H9 (cell line): ENCODE measurements around the gene DNM2. TPM values are rescaled to one million over a fixed set of nuclear protein-coding genes. Genes with fewer than 3 reads are reported as not detected.
A peak's percentile ranks its signal among the peaks of the same experiment; 100 is the strongest.

ENCODE experiments used
- DNase-seq: peaks from one replicate; pipeline ENCODE4 v3.0.0-alpha.2; 2017
- H2AFZ ChIP-seq: one replicate; pipeline ENCODE4 v1.6.1; 2013; ENCODE audit warnings: mild to moderate bottlenecking, low read length, control low read depth, moderate library complexity
- H2AK5ac ChIP-seq: 2 replicates; pipeline ENCODE4 v1.6.1; 2013; ENCODE audit warnings: low read length, control low read depth, mixed read lengths; ENCODE audit not compliant: insufficient read length
- H2BK120ac ChIP-seq: one replicate; pipeline ENCODE4 v1.6.1; 2013; ENCODE audit warnings: low read depth, mild to moderate bottlenecking, low read length, control low read depth, inconsistent platforms; ENCODE audit not compliant: poor library complexity, severe bottlenecking
- H2BK12ac ChIP-seq: 2 replicates; pipeline ENCODE4 v1.6.1; 2013; ENCODE audit warnings: low read length, control low read depth, mixed read lengths, low read depth; ENCODE audit not compliant: insufficient read length
- H2BK15ac ChIP-seq: 2 replicates; pipeline ENCODE4 v1.6.1; 2013; ENCODE audit warnings: low read depth, low read length, control low read depth
- H2BK20ac ChIP-seq: one replicate; pipeline ENCODE4 v1.6.1; 2013; ENCODE audit warnings: low read depth, mild to moderate bottlenecking, low read length, control low read depth, inconsistent platforms; ENCODE audit not compliant: poor library complexity, severe bottlenecking
- H2BK5ac ChIP-seq: 2 replicates; pipeline ENCODE4 v1.6.1; 2013; ENCODE audit warnings: low read length, control low read depth, mixed read lengths; ENCODE audit not compliant: insufficient read length
- H3K14ac ChIP-seq: 2 replicates; pipeline ENCODE4 v1.6.1; 2013; ENCODE audit warnings: low read length, control low read depth; ENCODE audit not compliant: insufficient read depth
- H3K18ac ChIP-seq: 2 replicates; pipeline ENCODE4 v1.6.1; 2013; ENCODE audit warnings: low read depth, mild to moderate bottlenecking, mixed read lengths, low read length, control low read depth; ENCODE audit not compliant: insufficient read length
- H3K23ac ChIP-seq: 2 replicates; pipeline ENCODE4 v1.6.1; 2013; ENCODE audit warnings: low read length, control low read depth, mixed read lengths, low read depth; ENCODE audit not compliant: insufficient read length
- H3K23me2 ChIP-seq: 2 replicates; pipeline ENCODE4 v1.6.1; 2013; ENCODE audit warnings: low read depth, mild to moderate bottlenecking, mixed read lengths, low read length, control low read depth; ENCODE audit not compliant: insufficient read length, poor library complexity, severe bottlenecking
- H3K27ac ChIP-seq: 2 replicates; pipeline ENCODE4 v1.5.1; 2013; ENCODE audit warnings: low read length, control low read depth, mixed read lengths, low read depth; ENCODE audit not compliant: insufficient read length
- H3K27me3 ChIP-seq: 2 replicates; pipeline ENCODE4 v1.6.1; 2013; ENCODE audit warnings: low read length, control low read depth, inconsistent platforms; ENCODE audit not compliant: insufficient read depth
- H3K4ac ChIP-seq: 2 replicates; pipeline ENCODE4 v1.6.1; 2013; ENCODE audit warnings: low read depth, mild to moderate bottlenecking, control low read depth, inconsistent platforms, low read length, moderate library complexity
- H3K4me1 ChIP-seq: 2 replicates; pipeline ENCODE4 v1.6.1; 2013; ENCODE audit warnings: low read length, control low read depth, inconsistent platforms; ENCODE audit not compliant: insufficient read depth
- H3K4me2 ChIP-seq: 2 replicates; pipeline ENCODE4 v1.6.1; 2013; ENCODE audit warnings: low read length, control low read depth, mixed read lengths; ENCODE audit not compliant: insufficient read length, insufficient read depth
- H3K56ac ChIP-seq: 2 replicates; pipeline ENCODE4 v1.6.1; 2013; ENCODE audit warnings: low read depth, mild to moderate bottlenecking, mixed read lengths, low read length, control low read depth; ENCODE audit not compliant: insufficient read length
- H3K79me1 ChIP-seq: 2 replicates; pipeline ENCODE4 v1.6.1; 2013; ENCODE audit warnings: low read depth, mild to moderate bottlenecking, moderate library complexity, low read length, control low read depth, inconsistent platforms; ENCODE audit not compliant: insufficient read depth, poor library complexity, severe bottlenecking
- H3K79me2 ChIP-seq: 2 replicates; pipeline ENCODE4 v1.6.1; 2013; ENCODE audit warnings: low read length, control low read depth, inconsistent platforms; ENCODE audit not compliant: insufficient read depth
- H3K9ac ChIP-seq: 2 replicates; pipeline ENCODE4 v1.6.1; 2013; ENCODE audit warnings: low read length, control low read depth, mixed read lengths; ENCODE audit not compliant: insufficient read length; ENCODE audit errors: extremely low read depth
- H3K9me3 ChIP-seq: one replicate; pipeline ENCODE4 v1.6.1; 2013; ENCODE audit warnings: low read depth, low read length, inconsistent platforms; ENCODE audit not compliant: control insufficient read depth
- H3T11ph ChIP-seq: one replicate; pipeline ENCODE4 v1.6.1; 2013; ENCODE audit warnings: mild to moderate bottlenecking, low read length, control low read depth, inconsistent platforms
- H4K20me1 ChIP-seq: one replicate; pipeline ENCODE4 v1.6.1; 2013; ENCODE audit not compliant: control insufficient read depth, insufficient read length, insufficient read depth
- H4K5ac ChIP-seq: 2 replicates; pipeline ENCODE4 v1.6.1; 2013; ENCODE audit warnings: low read depth, mild to moderate bottlenecking, mixed read lengths, low read length, control low read depth; ENCODE audit not compliant: insufficient read length
- H4K8ac ChIP-seq: replicated peaks from 2 replicates; pipeline ENCODE4 v1.6.1; 2013; ENCODE audit warnings: low read length, control low read depth, mixed read lengths, low read depth; ENCODE audit not compliant: insufficient read length
- H4K91ac ChIP-seq: 2 replicates; pipeline ENCODE4 v1.6.1; 2013; ENCODE audit warnings: low read depth, mild to moderate bottlenecking, moderate library complexity, mixed read lengths, low read length, control low read depth; ENCODE audit not compliant: insufficient read length
- H3K27ac Mint-ChIP-seq, 3 experiments: 2 replicates in 2 of 3; 3 replicates in 1 of 3; pipeline ENCODE4 v1.8.0; 2020 to 2021; ENCODE audit warnings: mixed read lengths in 3 of 3, mild to moderate bottlenecking in 1 of 3, moderate library complexity in 1 of 3
- H3K27me3 Mint-ChIP-seq: 2 replicates; pipeline ENCODE4 v1.8.0; 2021; ENCODE audit warnings: low read depth, mild to moderate bottlenecking, moderate library complexity, mixed read lengths
- H3K36me3 Mint-ChIP-seq, 3 experiments: 2 replicates in 2 of 3; 3 replicates in 1 of 3; pipeline ENCODE4 v1.8.0; 2020 to 2021; ENCODE audit warnings: low read depth in 3 of 3, mixed read lengths in 3 of 3; ENCODE audit not compliant: insufficient read depth in 1 of 3
- H3K4me1 Mint-ChIP-seq, 2 experiments: 2 replicates each; pipeline ENCODE4 v1.8.0; 2020; ENCODE audit warnings: mixed read lengths in 2 of 2
- H3K4me3 Mint-ChIP-seq, 2 experiments: 2 replicates in 1 of 2; 3 replicates in 1 of 2; pipeline ENCODE4 v1.8.0; 2020 to 2021; ENCODE audit warnings: mild to moderate bottlenecking in 2 of 2, mixed read lengths in 2 of 2, moderate library complexity in 1 of 2
- H3K9me3 Mint-ChIP-seq, 2 experiments: 2 replicates in 1 of 2; 3 replicates in 1 of 2; pipeline ENCODE4 v1.8.0; 2020; ENCODE audit warnings: mild to moderate bottlenecking in 2 of 2, mixed read lengths in 2 of 2, moderate library complexity in 1 of 2
- CTCF ChIP-seq: fragments of 200-600 bp; sonication (generic); conservative IDR thresholded peaks from 3 replicates; pipeline ENCODE4 v1.8.0; 2021; ENCODE audit warnings: antibody characterized with exemption, mild to moderate bottlenecking
- WGBS: extraction: QIAGEN DNeasy Blood & Tissue Kit; methylation state at CpG from one replicate; pipeline ENCODE4 v1.1.7; 2013; ENCODE audit warnings: missing lambda C conversion rate, low lambda C conversion rate, mixed read lengths; ENCODE audit not compliant: insufficient read length; ENCODE audit errors: extremely low coverage; 5-methylcytosine and 5-hydroxymethylcytosine counted together
- total RNA-seq: library from RNA; stranded (reverse); gene quantifications from 2 replicates; pipeline ENCODE4 v1.2.1, GENCODE V29; 2021

The DNM2 gene
- total RNA-seq, 1 experiment from 2014 or later, result 152 TPM

- Mint-ChIP-seq H3K4me3 (no peak overlapping the region), H3K36me3 (peaks cover 67 to 98% (median 97%) of the 10 kb centered on the region in 3 experiments), H3K4me1 (no peaks in the 10 kb centered on the region), H3K27me3 (peaks cover under 1% of the 10 kb centered on the region), H3K27ac (peak overlapping the region in 2 of 3 experiments; percentile 71 to 82; a peak in 3 of 7 replicates), H3K9me3 (no peaks in the 10 kb centered on the region)
- Histone ChIP-seq H3K56ac (no peak overlapping the region), H3K14ac (no peak overlapping the region), H2AK5ac (no peak overlapping the region), H3T11ph (no peak overlapping the region), H3K4me1 (no peaks in the 10 kb centered on the region), H3K9ac (no peak overlapping the region), H3K79me1 (peaks cover 11% of the 10 kb centered on the region), H2BK12ac (no peak overlapping the region), H2AFZ (no peak overlapping the region), H2BK5ac (no peak overlapping the region), H2BK120ac (no peak overlapping the region), H4K20me1 (peaks cover 3% of the 10 kb centered on the region), H4K5ac (no peak overlapping the region), H2BK15ac (no peak overlapping the region), H3K18ac (no peak overlapping the region), H3K23ac (no peak overlapping the region), H3K27me3 (no peaks in the 10 kb centered on the region), H4K91ac (no peak overlapping the region), H2BK20ac (no peak overlapping the region), H3K9me3 (no peaks in the 10 kb centered on the region), H4K8ac (no peak overlapping the region), H3K27ac (no peak overlapping the region), H3K4me2 (no peak overlapping the region), H3K79me2 (peaks cover 3% of the 10 kb centered on the region; the same call in 1 of the 2 replicates), H3K23me2 (no peaks in the 10 kb centered on the region), H3K4ac (no peak overlapping the region)
- no CpG with 5 or more reads among the region's 4 CpGs for WGBS
- TF ChIP-seq CTCF, result no peak
- DNase-seq, result no peak
Measured at GRCh38 chr19:10681658-10682057, 36.2 kb upstream of the DNM2 start.
